ENCODE data around the gene ATF6. TPM values are rescaled to one million over a fixed set of nuclear protein-coding genes. Genes with fewer than 3 reads are reported as not detected.

ATF6 gene
- polyA plus RNA-seq, 2 donors: 2.5 to 6.5 TPM

DNA sequence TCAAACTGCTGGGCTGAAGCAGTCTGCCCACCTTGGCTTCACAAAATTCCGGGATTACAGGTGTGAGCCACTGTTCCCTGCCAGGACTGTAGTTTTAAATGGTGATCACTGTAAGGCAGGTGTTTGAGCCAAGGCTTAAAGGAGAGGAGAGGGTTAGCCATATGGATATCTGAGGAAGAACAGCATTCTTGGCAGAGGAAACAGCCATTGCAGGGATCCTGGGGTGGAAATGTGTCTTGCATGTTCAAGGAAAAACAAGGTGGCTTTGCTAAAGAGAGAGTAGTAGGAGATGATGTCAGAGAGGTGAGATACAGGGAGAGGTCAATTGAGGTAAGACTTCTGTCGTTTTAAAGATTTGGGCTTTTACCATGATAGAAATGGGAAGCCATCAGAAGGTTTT is 73.5 kb downstream of the ATF6 start:
- H3K36me3 ChIP-seq (ENCODE audit: control insufficient read depth in 2 of 2, insufficient read depth in 2 of 2, low read length in 1 of 2): no peaks in the 10 kb centered on the region
- H3K9me3 ChIP-seq (ENCODE audit: control insufficient read depth in 2 of 2, insufficient read depth in 1 of 2, low read depth in 1 of 2, low read length in 1 of 2): no peaks in the 10 kb centered on the region
- WGBS, 2 donors: 85 to 91% methylated on average over 2 of the region's 2 CpGs
- no peaks in the 10 kb centered on the region for H3K4me1 ChIP-seq (ENCODE audit: control insufficient read depth in 2 of 2, insufficient read depth in 2 of 2, low read length in 1 of 2)
- no peaks in the 10 kb centered on the region for H3K27me3 ChIP-seq (ENCODE audit: control insufficient read depth in 1 of 2, insufficient read depth in 2 of 2, low read length in 2 of 2)
- H3K27ac ChIP-seq (ENCODE audit: low read depth in 2 of 2, low read length in 1 of 2): no peak overlapping the region
- no peak overlapping the region for H3K4me3 ChIP-seq (ENCODE audit: low read depth in 1 of 2, low read length in 2 of 2)

DNA sequence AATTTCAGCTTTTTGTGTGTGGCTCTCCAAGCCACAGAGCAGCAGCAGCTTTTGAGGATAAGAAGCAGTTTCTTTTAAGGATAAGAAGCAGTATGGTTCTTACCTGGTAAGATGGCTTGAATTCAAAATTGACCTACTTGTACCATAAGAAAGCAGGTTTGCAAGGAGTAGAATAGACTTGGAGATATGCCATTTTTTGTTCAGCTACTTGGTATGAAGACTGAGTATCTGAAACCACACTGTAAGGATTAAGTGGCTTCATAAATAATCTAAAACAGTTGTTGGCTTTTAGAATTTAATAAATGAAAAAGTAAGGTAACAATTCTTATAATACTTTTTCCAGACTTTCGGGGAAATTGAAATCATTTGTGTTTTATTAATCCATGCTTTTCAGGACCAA is 74.2 kb downstream of the ATF6 start:
- WGBS, 2 donors: 88 to 97% methylated on average over 1 of the region's 1 CpG
- Histone ChIP-seq H3K4me1 (ENCODE audit: control insufficient read depth in 2 of 2, insufficient read depth in 2 of 2, low read length in 1 of 2) (no peaks in the 10 kb centered on the region), H3K27ac (ENCODE audit: low read depth in 2 of 2, low read length in 1 of 2) (no peak overlapping the region), H3K27me3 (ENCODE audit: control insufficient read depth in 1 of 2, insufficient read depth in 2 of 2, low read length in 2 of 2) (no peaks in the 10 kb centered on the region), H3K4me3 (ENCODE audit: low read depth in 1 of 2, low read length in 2 of 2) (no peak overlapping the region), H3K36me3 (ENCODE audit: control insufficient read depth in 2 of 2, insufficient read depth in 2 of 2, low read length in 1 of 2) (no peaks in the 10 kb centered on the region), H3K9me3 (ENCODE audit: control insufficient read depth in 2 of 2, insufficient read depth in 1 of 2, low read depth in 1 of 2, low read length in 1 of 2) (no peaks in the 10 kb centered on the region)

DNA sequence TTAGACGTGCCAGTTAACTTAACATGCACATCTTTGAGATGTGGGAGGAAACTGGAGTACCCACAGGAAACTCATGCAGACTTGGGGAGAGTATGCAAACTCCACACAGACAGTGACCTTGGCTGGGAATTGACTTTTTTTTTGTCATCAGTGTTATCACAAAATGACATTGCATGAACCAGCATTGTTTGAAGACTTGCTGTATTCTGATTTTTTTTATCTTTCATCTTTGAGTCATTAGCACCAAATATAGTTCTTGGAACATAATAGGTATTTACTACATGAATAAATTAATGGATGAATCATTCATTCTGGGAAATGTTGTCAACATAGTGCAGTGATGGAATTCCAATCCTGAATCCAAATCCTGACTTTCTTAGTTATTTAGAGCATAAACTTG is 77.0 kb downstream of the ATF6 start:
- Histone ChIP-seq H3K27me3 (ENCODE audit: control insufficient read depth in 1 of 2, insufficient read depth in 2 of 2, low read length in 2 of 2) (no peaks in the 10 kb centered on the region), H3K4me1 (ENCODE audit: control insufficient read depth in 2 of 2, insufficient read depth in 2 of 2, low read length in 1 of 2) (no peaks in the 10 kb centered on the region), H3K9me3 (ENCODE audit: control insufficient read depth in 2 of 2, insufficient read depth in 1 of 2, low read depth in 1 of 2, low read length in 1 of 2) (no peaks in the 10 kb centered on the region), H3K4me3 (ENCODE audit: low read depth in 1 of 2, low read length in 2 of 2) (no peak overlapping the region), H3K36me3 (ENCODE audit: control insufficient read depth in 2 of 2, insufficient read depth in 2 of 2, low read length in 1 of 2) (peaks cover 0 to 2% of the 10 kb centered on the region in 2 donors), H3K27ac (ENCODE audit: low read depth in 2 of 2, low read length in 1 of 2) (no peak overlapping the region)
- WGBS, 2 donors: 68 to 75% methylated on average over 1 of the region's 1 CpG

DNA sequence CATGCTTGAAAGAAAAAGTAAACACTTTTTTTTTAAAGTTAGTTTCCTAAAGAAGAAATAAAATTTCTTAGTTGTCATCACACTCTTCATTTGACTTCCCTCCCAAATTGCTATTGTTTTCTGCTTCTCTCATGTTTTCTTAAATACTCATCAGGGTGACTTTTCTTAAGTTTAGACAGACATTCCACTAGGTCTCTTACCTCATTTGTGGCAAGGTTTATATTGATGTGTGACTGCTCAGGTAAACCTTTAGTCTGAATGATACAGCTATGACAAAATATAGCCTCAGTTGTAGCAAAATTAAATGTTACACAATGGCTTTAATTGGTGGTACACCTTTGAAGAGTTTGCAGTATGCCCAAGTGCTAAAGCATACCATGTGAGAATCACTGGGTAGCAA is 78.6 kb downstream of the ATF6 start:
- Histone ChIP-seq H3K27ac (ENCODE audit: low read depth in 2 of 2, low read length in 1 of 2) (no peak overlapping the region), H3K27me3 (ENCODE audit: control insufficient read depth in 1 of 2, insufficient read depth in 2 of 2, low read length in 2 of 2) (no peaks in the 10 kb centered on the region), H3K9me3 (ENCODE audit: control insufficient read depth in 2 of 2, insufficient read depth in 1 of 2, low read depth in 1 of 2, low read length in 1 of 2) (no peaks in the 10 kb centered on the region), H3K4me3 (ENCODE audit: low read depth in 1 of 2, low read length in 2 of 2) (no peak overlapping the region), H3K4me1 (ENCODE audit: control insufficient read depth in 2 of 2, insufficient read depth in 2 of 2, low read length in 1 of 2) (no peaks in the 10 kb centered on the region), H3K36me3 (ENCODE audit: control insufficient read depth in 2 of 2, insufficient read depth in 2 of 2, low read length in 1 of 2) (peaks cover 0 to 2% of the 10 kb centered on the region in 2 donors)

DNA sequence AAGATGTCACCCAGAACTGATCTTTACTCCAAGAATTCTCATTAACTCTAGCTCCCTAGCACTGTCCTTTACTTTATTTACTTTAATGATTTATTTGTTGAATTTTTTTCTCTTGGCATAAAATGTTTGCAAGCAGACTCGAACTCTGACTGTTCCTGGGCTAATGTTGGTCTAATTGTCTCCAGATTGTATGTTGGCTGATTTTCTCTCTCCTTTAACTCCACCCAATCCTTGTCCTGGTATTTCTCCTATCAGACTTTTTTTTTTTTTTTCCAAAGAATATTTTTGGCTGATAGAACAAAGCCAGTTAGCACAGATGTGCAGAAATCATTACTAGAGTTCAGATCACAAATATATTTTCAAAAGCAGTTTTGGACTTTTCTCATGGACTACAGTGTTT is 82.6 kb downstream of the ATF6 start:
- WGBS, 2 donors: 41 to 63% methylated on average over 1 of the region's 1 CpG
- Histone ChIP-seq H3K27ac (ENCODE audit: low read depth in 2 of 2, low read length in 1 of 2) (no peak overlapping the region), H3K4me1 (ENCODE audit: control insufficient read depth in 2 of 2, insufficient read depth in 2 of 2, low read length in 1 of 2) (no peaks in the 10 kb centered on the region), H3K9me3 (ENCODE audit: control insufficient read depth in 2 of 2, insufficient read depth in 1 of 2, low read depth in 1 of 2, low read length in 1 of 2) (no peaks in the 10 kb centered on the region), H3K36me3 (ENCODE audit: control insufficient read depth in 2 of 2, insufficient read depth in 2 of 2, low read length in 1 of 2) (peaks cover 0 to 2% of the 10 kb centered on the region in 2 donors), H3K4me3 (ENCODE audit: low read depth in 1 of 2, low read length in 2 of 2) (no peak overlapping the region), H3K27me3 (ENCODE audit: control insufficient read depth in 1 of 2, insufficient read depth in 2 of 2, low read length in 2 of 2) (no peaks in the 10 kb centered on the region)

DNA sequence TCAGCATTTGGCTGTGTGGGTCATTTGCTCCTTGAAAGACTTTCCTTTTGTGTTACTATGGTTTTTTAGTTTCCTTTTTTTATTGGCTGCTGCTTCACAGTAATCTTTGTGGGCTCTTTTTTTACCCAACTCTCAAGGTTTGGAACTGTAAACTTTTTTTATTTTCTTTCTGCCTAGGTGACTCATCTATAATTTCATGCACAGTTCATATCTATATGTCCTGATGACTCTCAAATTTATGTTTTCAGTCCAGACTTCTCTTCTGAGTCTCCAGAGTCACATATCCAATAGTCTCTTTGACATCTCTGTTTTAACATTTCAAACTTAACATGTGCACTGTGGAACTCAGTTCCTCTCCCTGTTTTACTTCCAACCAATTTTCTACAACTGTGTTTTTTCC is 83.4 kb downstream of the ATF6 start:
- no peaks in the 10 kb centered on the region for H3K4me1 ChIP-seq (ENCODE audit: control insufficient read depth in 2 of 2, insufficient read depth in 2 of 2, low read length in 1 of 2)
- H3K36me3 ChIP-seq (ENCODE audit: control insufficient read depth in 2 of 2, insufficient read depth in 2 of 2, low read length in 1 of 2): peaks cover 2% of the 10 kb centered on the region in 2 donors
- H3K27ac ChIP-seq (ENCODE audit: low read depth in 2 of 2, low read length in 1 of 2): no peak overlapping the region
- no peak overlapping the region for H3K4me3 ChIP-seq (ENCODE audit: low read depth in 1 of 2, low read length in 2 of 2)
- no peaks in the 10 kb centered on the region for H3K9me3 ChIP-seq (ENCODE audit: control insufficient read depth in 2 of 2, insufficient read depth in 1 of 2, low read depth in 1 of 2, low read length in 1 of 2)
- H3K27me3 ChIP-seq (ENCODE audit: control insufficient read depth in 1 of 2, insufficient read depth in 2 of 2, low read length in 2 of 2): no peaks in the 10 kb centered on the region

DNA sequence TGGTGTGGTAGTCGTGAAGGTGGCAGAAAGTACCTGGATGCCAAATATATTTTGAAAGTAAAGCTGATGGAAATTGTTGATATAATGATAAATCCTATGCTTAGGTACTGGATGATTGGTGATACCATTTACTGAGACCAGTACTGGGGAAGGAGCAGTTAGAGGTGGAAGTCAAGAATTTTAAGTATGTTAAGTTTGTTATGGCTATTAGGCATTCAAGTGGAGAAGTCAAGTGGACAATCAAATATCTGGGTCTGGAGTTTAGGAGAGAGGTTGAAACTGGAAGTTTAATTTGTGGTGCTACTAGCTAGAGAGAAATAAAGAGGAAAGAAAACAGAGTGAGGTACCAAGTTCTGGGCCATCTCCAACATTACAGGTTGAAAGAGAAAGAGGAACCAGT is 89.1 kb downstream of the ATF6 start:
- Histone ChIP-seq H3K4me1 (ENCODE audit: control insufficient read depth in 2 of 2, insufficient read depth in 2 of 2, low read length in 1 of 2) (no peaks in the 10 kb centered on the region), H3K36me3 (ENCODE audit: control insufficient read depth in 2 of 2, insufficient read depth in 2 of 2, low read length in 1 of 2) (peaks cover 0 to 2% of the 10 kb centered on the region in 2 donors), H3K9me3 (ENCODE audit: control insufficient read depth in 2 of 2, insufficient read depth in 1 of 2, low read depth in 1 of 2, low read length in 1 of 2) (no peaks in the 10 kb centered on the region)

DNA sequence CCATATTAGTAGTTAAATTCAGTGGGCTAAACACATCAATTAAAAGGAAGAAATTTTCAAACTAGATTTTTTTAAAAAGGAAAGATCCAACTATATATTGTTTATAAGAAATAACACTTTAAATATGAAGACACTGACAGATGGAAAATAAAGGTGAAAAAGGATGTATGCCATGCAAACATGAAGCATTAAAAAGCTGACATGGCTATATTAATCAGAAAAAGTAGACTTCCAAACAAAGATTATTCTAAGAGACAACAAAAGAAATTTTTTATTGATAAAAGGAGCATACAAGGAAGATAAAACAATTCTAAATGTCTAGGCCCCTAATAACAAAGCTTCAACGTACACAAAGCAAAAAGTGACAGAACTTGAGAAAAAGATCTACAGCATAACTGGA is 92.2 kb downstream of the ATF6 start:
- Histone ChIP-seq H3K36me3 (ENCODE audit: control insufficient read depth in 2 of 2, insufficient read depth in 2 of 2, low read length in 1 of 2) (peaks cover 0 to 2% of the 10 kb centered on the region in 2 donors), H3K9me3 (ENCODE audit: control insufficient read depth in 2 of 2, insufficient read depth in 1 of 2, low read depth in 1 of 2, low read length in 1 of 2) (no peaks in the 10 kb centered on the region), H3K27me3 (ENCODE audit: control insufficient read depth in 1 of 2, insufficient read depth in 2 of 2, low read length in 2 of 2) (no peaks in the 10 kb centered on the region), H3K4me3 (ENCODE audit: low read depth in 1 of 2, low read length in 2 of 2) (no peak overlapping the region), H3K4me1 (ENCODE audit: control insufficient read depth in 2 of 2, insufficient read depth in 2 of 2, low read length in 1 of 2) (no peaks in the 10 kb centered on the region), H3K27ac (ENCODE audit: low read depth in 2 of 2, low read length in 1 of 2) (no peak overlapping the region)
- 92 to 97% methylated on average over 1 of the region's 1 CpG for whole genome bisulfite sequencing, 2 donors

More for the DNA sequence above, 89.1 kb downstream of the ATF6 start:
- Histone ChIP-seq H3K4me3 (ENCODE audit: low read depth in 1 of 2, low read length in 2 of 2) (no peak overlapping the region), H3K27me3 (ENCODE audit: control insufficient read depth in 1 of 2, insufficient read depth in 2 of 2, low read length in 2 of 2) (no peaks in the 10 kb centered on the region), H3K27ac (ENCODE audit: low read depth in 2 of 2, low read length in 1 of 2) (no peak overlapping the region)
- WGBS, 2 donors: 94 to 99% methylated on average over 1 of the region's 1 CpG

DNA sequence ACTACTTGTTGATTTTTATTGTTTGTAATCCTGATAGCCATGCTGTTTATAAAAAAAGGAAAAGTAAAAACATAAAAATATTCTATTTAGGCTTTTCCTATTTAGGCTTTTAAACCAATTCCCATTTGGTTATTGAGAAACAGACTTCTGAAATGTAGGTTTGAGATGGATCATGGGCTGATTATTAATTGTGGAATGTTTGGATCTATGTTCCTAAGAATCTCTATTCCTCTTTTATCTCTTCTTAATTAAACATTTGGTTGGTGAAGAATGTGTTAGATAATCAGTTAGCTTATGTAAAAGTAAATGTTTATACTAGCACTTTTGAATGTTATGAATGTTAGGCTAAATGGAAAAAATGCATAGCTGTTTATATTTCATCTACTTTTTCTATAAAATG is 97.4 kb downstream of the ATF6 start:
- Histone ChIP-seq H3K27me3 (ENCODE audit: control insufficient read depth in 1 of 2, insufficient read depth in 2 of 2, low read length in 2 of 2) (no peaks in the 10 kb centered on the region), H3K27ac (ENCODE audit: low read depth in 2 of 2, low read length in 1 of 2) (no peak overlapping the region), H3K4me3 (ENCODE audit: low read depth in 1 of 2, low read length in 2 of 2) (no peak overlapping the region), H3K9me3 (ENCODE audit: control insufficient read depth in 2 of 2, insufficient read depth in 1 of 2, low read depth in 1 of 2, low read length in 1 of 2) (no peaks in the 10 kb centered on the region), H3K36me3 (ENCODE audit: control insufficient read depth in 2 of 2, insufficient read depth in 2 of 2, low read length in 1 of 2) (peaks cover 0 to 2% of the 10 kb centered on the region in 2 donors), H3K4me1 (ENCODE audit: control insufficient read depth in 2 of 2, insufficient read depth in 2 of 2, low read length in 1 of 2) (no peaks in the 10 kb centered on the region)

DNA sequence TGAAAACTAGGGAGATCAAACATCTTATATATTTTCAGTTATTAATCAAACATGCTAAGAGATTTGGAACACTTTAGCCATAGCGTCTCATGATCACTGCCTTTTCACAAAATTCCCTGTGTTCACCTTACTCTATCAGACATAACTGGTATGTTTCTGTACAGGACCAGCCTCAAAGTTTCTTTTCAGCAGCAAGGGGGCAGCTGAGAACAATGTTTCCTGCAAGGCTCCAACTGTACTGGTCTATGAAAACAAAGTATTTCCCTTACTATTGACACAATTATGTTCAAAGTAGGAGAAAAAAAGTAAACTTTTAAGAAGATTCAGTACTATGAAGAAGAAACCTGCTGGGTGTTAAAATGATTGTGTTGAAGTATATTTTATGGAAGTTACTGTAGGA is 98.5 kb downstream of the ATF6 start:
- Histone ChIP-seq H3K27ac (ENCODE audit: low read depth in 2 of 2, low read length in 1 of 2) (no peak overlapping the region), H3K27me3 (ENCODE audit: control insufficient read depth in 1 of 2, insufficient read depth in 2 of 2, low read length in 2 of 2) (no peaks in the 10 kb centered on the region), H3K4me3 (ENCODE audit: low read depth in 1 of 2, low read length in 2 of 2) (no peak overlapping the region), H3K4me1 (ENCODE audit: control insufficient read depth in 2 of 2, insufficient read depth in 2 of 2, low read length in 1 of 2) (no peaks in the 10 kb centered on the region), H3K9me3 (ENCODE audit: control insufficient read depth in 2 of 2, insufficient read depth in 1 of 2, low read depth in 1 of 2, low read length in 1 of 2) (no peaks in the 10 kb centered on the region), H3K36me3 (ENCODE audit: control insufficient read depth in 2 of 2, insufficient read depth in 2 of 2, low read length in 1 of 2) (peaks cover 0 to 2% of the 10 kb centered on the region in 2 donors)
- 86 to 90% methylated on average over 1 of the region's 1 CpG for WGBS, 2 donors
